RKO (cell line): Measurements from ENCODE around the gene FMO5.
"Not testable (repeated sequence)": the region's sequence is repeated elsewhere in the genome, so short reads cannot be mapped to it uniquely, and the experiment has no call there.

Source experiments
- DNase-seq: peaks from one replicate; pipeline ENCODE4 v3.0.0-alpha.2; 2016; ENCODE audit warnings: low spot score

FMO5 gene, protein sequence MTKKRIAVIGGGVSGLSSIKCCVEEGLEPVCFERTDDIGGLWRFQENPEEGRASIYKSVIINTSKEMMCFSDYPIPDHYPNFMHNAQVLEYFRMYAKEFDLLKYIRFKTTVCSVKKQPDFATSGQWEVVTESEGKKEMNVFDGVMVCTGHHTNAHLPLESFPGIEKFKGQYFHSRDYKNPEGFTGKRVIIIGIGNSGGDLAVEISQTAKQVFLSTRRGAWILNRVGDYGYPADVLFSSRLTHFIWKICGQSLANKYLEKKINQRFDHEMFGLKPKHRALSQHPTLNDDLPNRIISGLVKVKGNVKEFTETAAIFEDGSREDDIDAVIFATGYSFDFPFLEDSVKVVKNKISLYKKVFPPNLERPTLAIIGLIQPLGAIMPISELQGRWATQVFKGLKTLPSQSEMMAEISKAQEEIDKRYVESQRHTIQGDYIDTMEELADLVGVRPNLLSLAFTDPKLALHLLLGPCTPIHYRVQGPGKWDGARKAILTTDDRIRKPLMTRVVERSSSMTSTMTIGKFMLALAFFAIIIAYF

DNA sequence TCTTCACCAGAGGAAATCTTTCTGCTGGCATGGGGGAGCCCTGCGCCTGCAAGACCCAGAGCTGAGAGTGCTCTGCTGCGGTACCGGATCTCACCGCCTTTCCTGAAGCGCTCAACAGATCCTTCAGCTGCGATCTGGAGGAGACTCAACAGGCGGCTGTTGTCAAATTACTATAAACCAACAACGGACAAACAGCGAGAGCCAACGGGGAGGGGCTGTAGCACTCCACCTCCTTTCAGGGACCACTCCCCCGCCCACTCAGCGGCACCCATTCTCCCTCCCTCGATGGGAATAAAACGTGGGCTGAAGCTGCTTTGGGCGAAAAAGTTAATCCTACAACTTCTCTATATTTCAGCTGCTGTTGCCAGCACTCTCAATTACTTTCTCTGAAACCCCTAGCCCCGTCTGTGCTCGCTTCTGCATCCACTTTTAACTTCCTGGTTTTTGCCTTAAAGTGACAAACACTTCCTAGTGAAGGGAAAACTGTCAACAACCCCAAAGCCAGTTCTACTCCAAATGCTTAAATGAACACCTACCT lies at the start of gene FMO5:
Gene FMO5 (minus strand): TSS at position 147 of the 538 bp plus-strand sequence. CDS start 310 bp downstream, outside the sequence.
- no peak for DNase-seq

DNA sequence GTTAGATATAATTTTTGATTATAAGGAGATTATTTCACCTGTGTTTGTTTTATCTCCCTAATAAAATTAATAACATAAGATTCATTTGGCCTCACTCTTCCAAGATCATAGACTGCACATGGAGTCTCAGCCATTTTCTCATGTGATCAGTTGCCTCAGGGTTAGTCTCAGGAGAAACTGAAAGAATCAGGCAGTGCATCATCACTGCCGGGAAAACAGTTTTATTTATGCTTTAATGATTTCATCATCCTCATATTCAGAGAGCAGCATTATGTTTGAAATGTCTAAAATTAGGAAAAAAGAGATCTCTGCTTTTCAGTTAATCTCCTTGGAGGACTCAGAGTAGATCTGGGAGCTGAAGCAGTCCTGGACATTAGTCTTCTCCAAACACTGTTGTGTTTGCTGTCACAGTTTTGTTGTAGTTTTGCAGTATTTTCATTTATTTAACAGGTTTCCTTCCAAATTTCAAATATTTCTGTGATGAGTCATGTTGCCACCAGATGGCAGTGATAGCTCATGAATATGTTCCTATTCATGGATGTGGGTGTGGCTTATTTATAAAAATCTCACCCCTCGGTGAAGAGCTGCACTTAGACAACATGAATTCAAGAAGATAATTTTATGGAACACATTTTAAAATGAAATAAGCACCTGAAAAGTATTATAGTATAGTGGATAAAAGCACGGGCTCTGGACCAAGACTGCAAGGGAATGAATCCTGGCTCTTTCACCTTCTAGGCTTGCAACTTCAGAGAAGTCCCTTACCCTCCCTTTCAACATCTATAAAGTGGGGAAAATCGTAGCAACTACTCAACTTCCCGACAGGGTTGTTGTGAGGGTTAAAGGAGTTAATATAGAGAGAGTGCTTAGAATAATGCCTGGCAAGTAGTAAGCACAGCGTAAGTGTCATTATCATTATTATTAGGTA lies 48.5 kb upstream of the FMO5 start:
- DNase-seq: peak; percentile 77

DNA sequence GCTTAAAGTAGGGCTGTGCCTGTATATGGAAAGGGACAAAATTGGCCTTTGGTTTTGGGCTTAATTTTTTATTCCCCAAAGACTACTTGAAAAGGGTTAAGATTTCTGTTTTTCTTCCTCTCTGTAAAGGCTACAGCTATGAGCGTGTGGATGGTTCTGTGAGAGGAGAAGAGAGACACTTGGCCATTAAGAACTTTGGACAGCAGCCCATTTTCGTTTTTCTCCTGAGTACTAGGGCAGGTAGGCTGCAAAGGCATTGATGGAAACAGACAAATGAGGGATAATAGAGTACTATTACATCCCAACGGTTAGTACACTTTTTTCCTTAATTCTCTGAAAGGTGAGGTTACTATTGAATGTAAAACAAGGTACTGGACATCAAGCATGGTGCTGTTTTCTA lies 46.9 kb upstream of the FMO5 start:
- no peak for DNase-seq

DNA sequence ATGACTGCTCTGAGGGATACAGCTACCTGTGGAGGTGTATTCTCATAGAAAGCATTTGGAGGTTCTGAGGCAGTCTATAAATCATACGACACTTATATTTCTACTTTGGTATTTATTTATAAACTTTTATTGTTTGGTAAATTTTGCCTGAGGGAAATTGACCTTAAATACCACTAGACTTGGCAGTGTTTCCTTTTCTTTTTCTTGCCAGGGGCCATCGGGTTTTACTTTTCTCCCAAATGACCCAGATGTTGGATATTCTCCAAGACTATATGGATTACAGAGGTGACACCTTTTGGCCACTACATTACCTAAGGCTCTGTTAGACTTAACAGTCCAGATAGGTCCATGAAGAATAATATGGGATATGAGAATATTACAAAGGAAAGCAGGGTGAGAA lies 45.6 kb upstream of the FMO5 start:
- DNase-seq: no peak

DNA sequence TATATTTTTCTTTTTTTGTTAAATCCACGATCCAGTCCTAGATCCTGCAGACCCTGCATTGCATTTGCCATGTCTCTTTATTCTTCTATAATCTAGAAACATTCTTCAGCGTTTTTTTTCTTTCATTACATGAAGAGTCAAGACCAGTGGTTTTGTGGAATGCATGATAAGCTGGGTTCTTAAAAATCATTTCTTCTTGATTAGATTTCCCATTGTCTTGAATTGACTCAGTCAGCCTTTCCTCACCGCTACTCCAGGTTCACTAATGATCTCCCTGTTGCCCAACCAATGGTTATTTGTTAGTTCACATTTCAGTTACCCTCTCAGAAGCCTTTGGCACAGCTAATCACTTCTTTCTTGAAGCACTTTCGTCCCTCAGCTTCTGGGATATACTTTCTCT lies 42.6 kb upstream of the FMO5 start:
- DNase-seq: no peak

DNA sequence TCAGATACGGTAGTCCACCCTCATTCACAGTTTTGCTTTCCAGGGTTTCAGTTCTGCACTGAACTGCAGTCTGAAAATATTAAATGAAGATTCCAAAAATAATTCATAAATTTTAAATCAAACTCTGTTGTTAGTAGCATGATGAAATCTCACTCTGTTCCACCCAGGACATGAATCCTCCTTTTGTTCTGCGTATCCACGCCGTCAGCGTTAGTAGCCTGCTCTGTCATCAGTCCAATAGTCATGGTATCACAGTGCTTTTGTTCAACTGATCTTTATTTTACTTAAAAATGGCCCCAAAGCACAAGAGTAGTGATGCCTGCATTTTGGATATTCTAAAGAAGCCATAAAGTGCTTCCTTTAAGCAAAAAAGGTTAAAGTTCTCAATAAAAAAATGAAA lies 41.2 kb upstream of the FMO5 start:
- no peak for DNase-seq

DNA sequence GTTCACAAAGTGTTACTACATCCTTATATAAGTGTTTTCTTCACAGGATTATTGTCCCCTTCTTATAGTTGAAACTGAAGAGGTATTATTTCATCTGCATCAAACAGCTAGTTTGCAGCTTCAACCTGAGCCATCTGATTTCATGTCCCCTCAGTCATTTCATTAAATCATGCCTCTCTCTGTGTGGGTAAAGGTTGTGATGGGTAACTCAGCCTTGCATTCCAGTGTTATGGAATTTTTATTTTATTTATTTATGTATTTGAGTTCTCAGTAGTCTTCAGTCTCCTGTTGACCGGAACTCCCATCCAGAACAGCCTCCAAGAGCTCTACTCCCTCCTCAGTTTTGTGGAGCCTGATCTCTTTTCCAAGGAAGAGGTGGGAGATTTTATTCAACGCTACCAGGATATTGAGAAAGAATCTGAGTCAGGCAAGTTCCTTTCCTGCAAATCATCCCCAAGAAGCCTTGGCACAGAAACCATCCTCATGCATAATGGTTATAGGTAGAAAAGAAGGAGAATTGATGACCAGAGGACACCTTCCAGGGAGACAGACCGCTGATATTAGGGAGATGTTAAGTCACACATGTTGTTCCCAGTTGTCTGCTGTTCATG lies 39.1 kb upstream of the FMO5 start:
- DNase-seq: peak; percentile 20

DNA sequence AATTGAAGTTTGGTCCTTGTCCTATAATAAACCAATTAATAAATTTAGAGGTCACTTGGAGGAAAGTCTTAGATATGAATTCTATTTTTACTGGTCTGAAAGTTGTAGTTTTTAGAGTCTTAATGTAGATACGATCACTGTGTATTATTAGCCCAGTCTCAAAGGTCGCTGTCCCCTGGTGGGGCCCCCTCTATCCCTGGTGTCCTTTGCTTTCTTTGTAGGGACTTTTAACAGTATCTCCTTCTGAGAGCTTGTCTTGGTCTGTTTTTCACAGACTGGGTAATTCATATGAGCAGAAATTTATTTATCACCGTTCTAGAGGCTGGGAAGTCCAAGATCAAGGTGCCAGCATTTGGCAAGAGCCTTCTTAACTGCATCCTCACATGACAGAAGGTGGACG lies 35.8 kb upstream of the FMO5 start:
- no peak for DNase-seq

DNA sequence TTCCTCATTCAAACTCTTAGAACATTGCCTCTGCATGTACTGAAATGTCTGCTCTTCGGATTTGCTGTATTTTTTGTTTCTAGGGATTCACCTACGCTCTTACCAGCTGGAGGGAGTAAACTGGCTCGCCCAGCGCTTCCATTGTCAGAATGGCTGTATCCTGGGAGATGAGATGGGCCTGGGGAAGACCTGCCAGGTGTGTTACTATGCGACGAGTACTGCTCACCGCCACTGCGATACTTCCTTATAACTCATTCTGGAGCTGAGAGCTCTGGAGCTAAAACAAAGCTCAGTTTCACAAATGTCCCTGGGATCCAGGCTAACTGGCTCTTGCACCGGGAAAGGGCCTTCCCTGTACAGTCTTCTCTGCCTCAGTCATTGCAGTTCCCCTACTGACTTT lies 27.4 kb upstream of the FMO5 start:
- DNase-seq: no peak

DNA sequence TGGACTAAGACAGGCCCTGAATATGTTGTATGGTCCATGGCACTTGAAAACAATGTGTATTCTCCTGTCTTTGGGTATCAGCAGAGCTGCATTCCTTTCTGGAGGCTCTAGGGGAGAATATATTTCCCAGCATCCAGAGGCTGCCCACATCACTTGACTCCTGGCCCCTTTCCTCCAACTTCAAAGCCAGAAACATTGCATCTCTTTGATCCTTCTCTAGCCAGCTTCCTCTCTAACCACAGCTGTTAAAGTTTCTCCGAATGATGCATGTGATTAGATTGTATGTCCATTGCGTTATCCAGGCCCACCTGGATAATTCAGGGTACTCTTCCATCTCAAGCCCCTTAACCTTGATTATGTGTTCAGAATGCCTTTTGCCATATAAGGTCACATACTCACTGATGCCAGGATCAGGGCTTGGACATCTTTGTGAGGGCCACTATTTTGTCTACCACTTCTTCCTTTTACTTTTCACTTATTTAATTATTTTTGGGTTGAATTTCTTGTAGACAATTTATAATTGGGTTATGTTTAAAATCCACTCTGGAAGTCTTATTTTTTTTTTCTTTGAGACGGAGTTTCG lies 22.6 kb upstream of the FMO5 start:
- DNase-seq: no peak

DNA sequence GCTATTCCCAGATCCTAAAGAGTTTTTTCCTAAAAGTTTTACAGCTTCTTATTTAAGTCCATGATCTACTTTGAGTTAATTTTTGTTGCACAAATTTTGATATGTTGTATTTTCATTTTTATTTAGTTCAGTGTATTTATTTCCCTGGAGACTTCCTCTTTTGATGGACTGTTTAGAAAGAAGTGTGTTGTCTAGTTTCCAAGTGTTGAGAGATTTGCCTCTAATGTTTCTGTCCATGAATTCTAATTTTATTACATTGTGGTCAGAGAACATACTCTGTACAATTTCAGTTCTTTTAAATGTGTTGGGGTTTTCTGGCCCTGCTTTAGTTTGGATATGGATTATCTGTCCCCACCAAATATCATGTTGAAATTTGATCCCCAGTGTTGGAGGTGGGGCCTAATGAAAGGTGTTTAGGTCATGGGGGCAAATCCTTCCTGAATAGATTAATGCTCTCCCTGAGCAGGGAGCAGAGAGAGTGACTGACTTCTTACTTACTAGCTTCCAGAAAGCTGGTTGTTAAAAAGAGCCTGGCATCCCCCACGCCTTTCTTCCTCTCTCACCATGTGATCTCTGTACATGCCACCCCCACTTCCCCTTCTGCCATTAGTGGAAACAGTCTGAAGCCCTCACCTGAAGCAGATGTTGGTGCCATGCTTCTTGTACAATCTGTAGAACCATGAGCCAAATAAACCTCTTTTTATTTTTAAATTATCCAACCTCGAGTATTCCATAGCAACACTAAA lies 21.9 kb upstream of the FMO5 start:
- DNase-seq: no peak

DNA sequence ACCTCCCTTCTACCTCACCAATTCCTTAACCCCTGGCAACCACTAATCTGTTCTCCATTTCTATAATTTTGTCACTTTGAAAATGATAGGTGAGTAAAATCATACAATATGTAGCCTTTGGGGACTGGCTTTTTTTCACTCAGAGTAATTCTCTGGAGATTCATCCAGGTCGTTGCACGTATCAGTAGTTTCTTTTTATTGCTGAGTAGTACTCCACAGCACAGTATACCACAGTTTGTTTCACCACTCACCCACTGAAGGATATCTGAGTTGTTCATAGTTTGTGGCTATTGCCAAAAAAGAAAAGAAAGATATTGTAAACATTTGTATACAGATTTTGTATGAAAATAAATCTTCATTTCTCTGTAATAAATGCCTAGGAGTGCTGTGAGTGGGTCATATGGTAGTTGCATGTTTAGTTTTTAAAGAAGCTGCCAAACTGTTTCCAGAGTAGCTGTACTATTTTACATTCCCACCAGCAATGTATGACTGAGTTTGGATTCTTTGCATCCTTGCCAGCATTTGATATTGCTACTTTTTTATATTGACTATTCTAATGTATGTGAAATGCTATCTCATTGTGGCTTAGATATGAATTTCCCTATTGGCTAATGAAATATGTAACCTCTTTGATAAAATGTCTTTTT lies 21.0 kb upstream of the FMO5 start:
- DNase-seq: no peak

DNA sequence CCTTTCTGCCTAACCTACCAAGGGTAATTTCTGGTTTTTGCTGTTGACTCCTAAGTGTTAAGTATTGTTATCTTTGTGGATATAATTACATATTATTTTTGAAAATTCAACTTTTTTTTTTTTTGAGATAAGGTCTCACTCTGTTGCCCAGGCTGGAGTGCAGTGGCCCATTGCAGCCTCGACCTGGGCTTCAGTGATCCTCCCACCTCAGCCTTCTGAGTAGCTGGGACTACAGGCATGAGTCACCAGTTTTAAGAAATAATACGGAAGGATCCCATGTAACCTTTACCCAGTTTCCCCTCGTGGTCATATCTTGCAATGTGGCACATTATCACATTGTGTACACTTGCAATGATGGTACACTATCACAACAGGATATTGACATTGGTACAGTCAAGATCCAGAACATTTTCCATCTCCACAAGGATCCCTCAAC lies 20.5 kb upstream of the FMO5 start:
- no peak for DNase-seq

DNA sequence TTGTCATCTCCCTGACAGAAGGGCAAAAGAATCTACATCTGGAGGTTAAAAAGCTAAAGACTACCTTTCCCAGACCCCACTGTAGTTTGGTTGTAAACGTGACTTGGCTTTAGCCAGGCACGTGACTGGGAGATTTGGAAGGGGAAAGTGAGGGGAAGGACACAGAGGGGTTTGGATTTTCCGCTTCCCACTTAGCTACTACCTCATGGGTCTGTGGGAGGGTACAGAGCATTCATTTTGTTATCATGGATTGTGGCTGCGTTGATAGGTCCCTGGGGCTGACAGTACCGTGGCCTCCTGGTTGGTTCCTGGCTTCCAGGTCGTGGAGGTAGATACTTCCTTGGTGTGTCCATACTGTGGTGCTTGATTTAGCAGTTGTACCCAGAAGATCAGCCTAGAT lies 20.0 kb upstream of the FMO5 start:
- DNase-seq: no peak

DNA sequence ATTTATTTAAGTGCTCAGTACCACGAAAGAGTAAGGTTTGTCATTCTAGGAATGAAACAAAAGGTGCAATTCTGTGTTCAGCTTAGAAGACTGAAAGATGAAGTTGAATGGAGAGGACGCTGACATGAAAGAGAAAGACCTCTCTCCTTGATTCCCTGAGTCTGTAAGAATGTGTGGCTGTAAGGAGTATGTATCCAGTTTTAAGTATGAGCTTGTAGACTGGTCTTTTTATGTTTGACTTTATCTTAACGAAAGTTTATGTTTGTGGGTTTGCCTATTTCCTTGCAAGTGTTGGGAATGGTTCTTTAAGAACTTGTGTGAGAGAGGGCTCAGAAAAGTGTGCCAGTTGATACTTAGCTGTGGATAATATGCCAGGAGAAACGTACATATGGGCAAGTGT lies 18.7 kb upstream of the FMO5 start:
- DNase-seq: peak; percentile 31

DNA sequence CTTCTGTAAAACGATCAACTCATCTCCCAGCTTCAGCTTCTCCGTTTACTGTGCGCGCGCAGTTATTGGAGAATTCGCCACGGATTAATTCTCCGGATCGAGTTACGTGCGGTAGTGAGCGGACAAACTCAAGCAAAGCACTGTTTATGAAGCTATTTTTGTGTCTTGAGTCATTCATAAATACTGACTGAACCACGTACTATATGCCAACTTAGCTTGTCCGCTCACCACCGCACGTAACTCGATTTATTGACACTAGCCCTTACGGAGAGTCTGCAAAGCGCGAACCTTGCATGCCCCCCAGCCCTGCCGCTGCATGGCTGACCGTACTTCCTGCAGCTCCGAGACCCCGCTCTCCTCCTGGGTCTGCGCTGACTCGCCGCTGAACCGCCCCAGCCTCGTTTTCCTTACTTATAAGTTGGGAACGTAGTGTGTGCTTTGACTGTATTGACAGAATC lies 18.1 kb upstream of the FMO5 start:
- peak; percentile 86 for DNase-seq

DNA sequence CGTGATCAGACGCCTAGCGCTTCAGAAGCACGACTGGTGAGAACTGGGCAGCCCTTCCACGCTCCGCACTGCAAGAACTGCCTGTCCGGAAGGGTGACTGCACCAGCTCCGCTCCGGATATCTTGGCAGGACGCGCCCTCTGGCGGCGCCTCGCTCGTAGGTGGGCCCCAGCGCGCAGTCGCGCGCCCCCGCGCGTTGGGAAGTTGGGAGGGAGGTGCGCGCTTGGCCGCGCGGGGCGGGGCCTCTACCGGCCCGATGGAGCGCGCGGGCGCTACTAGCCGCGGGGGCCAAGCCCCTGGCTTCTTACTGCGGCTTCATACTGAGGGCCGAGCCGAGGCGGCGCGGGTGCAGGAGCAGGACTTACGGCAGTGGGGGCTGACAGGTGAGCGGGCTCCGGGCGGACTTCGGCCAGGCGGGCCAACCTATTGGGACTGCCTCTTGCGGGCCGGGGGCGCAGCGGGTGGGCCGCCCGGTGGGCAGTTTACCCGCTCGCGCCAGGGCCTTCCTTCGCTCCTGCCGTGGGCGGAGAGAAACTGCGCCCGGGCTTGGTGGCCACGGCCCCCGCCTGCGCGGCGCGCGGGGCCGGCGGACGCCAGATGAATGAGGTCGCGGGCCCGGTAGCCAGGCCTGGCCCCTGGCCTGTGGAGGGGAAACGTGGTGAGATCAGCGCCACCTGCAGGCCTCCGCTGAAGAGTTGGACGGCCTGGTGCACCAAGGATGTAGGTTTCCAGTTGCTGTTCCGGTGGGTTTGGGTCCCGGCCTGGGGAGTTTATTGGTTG lies 17.5 kb upstream of the FMO5 start, which contains the start of gene CHD1L:
Gene CHD1L (plus strand): TSS at position 236 of the 779 bp plus-strand sequence. CDS start 20 bp downstream, at position 256.
- DNase-seq: peak; percentile 97

DNA sequence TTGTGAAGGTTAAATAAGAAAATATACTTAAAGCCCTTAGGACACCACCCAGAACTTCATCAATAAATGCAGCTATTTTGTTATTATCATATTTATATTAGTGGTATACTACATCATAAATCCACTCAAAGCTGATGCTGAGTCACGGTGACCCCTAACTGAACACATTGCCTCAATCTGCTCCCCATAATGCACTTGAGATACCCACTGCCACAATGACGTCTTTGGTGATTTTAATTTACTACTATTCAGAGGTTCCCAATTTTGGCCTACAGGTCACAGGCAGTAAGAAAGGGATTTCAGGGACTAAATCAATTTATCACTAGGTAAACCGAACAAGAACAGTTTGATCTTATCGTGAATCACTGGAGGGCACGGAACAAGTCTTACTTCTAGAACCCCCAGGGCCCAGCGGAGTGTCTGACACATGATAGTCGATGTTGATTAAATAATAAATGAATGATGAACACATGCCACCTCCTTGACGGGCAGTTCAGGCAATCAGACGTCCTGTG lies 16.9 kb upstream of the FMO5 start:
- peak; percentile 42 for DNase-seq

DNA sequence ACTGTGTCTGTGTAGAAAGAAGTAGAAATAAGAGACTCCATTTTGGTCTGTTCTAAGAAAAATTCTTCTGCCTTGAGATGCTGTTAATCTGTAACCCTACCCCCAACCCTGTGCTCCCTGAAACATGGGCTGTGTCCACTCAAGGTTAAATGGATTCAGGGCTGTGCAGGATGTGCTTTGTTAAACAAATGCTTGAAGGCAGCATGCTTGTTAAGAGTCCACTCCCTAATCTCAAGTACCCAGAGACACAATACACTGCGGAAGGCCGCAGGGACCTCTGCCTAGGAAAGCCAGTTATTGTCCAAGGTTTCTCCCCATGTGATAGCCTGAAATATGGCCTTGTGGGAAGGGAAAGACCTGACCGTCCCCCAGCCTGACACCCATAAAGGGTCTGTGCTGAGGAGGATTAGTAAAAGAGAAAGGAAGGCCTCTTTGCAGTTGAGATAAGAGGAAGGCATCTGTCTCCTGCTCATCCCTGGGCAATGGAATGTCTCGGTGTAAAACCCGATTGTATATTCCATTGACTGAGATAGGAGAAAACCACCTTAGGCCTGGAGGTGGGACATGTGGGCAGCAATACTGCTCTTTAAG lies 15.1 kb upstream of the FMO5 start:
- not testable (repeated sequence) for DNase-seq
